Hindlimb muscle (tissue), 1 donor: ENCODE data around the gene SRSF9. TPM values are rescaled to one million over a fixed set of nuclear protein-coding genes. Genes with fewer than 3 reads are reported as not detected.
"Not testable (repeated sequence)": the region's sequence is repeated elsewhere in the genome, so short reads cannot be mapped to it uniquely, and the experiment has no call there.

ENCODE experiments used
- DNase-seq: peaks from one replicate; pipeline ENCODE4 v3.0.0-alpha.2; 2013
- polyA plus RNA-seq: library from polyadenylated mRNA; unstranded; fragments of 120-200 nt; gene quantifications from one replicate; pipeline ENCODE4 v1.2.1, GENCODE V29; 2013; ENCODE audit not compliant: insufficient read length

SRSF9 gene
- polyA plus RNA-seq, 1 donor, result 94.2 TPM

DNA sequence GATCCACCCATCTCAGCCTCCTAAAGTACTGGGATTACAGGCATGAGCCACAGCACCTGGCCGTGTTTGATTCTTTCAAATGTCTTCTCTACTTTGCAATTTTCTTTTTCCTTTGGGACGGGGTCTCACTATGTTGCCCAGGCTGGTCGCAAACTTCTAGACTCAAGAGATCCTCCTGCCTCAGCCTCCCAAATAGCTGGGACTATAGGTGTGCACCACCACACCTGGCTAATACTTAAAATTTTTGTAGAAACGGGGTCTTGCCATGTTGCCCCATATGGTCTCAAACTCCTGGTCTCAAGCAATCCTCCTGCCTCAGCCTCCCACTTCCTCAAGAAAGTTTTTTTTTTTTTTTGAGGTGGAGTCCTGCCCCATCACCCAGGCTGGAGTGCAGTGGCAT is 21.6 kb downstream of the SRSF9 start:
- DNase-seq, result no peak

DNA sequence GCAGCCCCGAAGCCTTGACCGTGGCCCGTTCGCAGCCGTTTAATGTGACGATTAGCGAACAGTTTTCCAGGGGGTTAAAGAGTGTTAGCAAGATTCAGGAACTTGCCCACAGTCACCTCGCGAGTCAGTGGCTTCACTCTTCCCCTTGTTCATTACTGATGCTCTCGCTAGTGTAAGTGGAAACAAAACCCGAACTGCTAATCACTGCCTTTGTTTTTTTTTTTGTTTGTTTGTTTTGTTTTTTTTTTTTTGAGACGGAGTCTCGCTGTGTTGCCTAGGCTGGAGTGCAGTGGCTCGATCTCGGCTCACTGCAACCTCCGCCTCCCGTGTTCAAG is 22.7 kb downstream of the SRSF9 start:
- DNase-seq, result not testable (repeated sequence)

DNA sequence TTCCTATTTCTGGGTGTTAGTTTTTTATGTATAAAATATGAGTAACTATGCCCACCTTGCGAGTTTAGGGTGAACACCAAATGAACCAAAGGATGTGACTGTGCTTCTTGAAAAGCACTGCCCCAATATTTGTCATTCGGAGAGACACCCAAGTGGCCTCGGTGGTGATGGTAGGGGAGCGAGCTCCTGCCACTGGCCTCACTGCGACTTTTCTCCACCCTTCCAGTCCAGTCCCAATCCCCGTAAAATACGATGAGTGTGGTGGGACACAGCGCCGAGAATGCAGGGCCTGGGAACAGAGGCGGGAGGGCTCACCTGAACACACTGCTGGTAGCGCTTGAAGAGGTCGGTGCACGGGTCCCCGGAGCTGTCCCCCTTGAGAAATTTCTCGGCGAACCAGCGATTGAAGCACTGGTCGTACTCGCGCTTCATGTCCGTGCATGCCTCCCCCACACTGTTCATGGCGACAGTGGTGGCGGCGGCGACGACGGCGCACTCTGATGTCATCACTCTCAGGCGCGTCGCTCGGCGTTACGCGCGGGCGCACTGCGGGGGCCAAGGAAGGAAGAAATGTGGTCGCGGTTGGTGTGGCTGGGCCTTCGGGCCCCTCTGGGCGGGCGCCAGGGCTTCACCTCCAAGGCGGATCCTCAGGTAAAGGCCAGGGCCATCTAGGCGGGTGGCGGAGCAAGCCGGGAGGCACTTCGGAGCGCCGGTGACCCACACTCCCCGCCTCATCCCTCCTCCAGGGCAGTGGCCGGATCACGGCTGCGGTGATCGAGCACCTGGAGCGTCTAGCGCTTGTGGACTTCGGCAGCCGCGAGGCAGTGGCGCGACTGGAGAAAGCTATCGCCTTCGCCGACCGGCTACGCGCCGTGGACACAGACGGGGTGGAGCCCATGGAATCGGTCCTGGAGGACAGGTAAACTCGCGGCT is 23.4 kb downstream of the SRSF9 start, which contains the start of the genes GATC and TRIAP1:
GATC (plus strand) TSS at position 534 of the 933 bp plus-strand sequence; CDS start at position 571, 37 bp downstream.
TRIAP1 (minus strand) TSS at position 474 of the 933 bp plus-strand sequence; CDS start at position 462, 12 bp downstream.
- peak; percentile 90 for DNase-seq

DNA sequence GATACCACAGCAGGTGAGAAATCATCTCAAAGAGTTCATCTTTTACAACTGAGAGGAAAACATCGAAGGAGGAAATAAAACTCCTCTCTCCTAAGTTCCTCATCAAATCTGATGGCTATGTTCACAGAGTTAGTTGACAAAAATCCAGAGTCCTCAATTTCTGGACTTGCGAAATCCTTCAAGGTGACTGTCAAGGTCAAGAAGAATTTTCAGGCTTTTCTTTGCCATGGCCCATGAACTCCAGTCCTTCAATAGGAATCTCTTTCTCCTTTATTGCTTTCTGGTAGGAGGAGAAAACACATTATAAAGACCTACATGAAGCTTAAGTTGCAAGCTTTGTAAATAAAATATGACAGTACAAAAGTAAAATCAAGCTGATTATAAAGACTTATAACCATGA is 24.9 kb downstream of the SRSF9 start:
- no peak for DNase-seq

DNA sequence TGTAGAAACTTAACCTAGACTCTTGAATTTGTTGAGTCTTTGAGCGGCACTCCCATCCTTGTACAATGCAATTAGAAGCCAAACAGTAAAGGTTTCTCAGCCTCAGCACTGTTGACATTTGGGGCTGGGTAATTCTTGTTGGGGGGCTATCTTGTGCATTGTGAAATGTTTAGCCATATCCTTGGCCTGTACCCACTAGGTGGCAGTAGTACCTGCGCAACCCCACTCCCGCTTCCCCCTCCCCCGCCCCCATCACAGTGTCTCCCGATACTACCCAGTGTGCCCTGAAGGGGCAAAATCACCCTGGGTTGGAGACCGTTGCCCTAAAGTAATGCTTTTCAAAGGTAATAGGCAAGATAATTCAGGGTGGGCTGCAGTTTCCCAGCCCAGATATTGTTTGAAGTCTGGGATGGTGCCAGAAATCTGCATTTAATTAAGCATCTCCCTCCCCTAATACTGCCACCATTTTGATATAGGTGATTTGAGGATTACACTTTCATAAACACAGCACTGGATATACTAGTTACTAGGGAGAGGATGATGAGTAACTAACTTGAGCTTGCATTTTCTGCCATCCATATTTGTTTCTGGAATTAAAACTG is 29.8 kb downstream of the SRSF9 start:
- DNase-seq, result no peak

DNA sequence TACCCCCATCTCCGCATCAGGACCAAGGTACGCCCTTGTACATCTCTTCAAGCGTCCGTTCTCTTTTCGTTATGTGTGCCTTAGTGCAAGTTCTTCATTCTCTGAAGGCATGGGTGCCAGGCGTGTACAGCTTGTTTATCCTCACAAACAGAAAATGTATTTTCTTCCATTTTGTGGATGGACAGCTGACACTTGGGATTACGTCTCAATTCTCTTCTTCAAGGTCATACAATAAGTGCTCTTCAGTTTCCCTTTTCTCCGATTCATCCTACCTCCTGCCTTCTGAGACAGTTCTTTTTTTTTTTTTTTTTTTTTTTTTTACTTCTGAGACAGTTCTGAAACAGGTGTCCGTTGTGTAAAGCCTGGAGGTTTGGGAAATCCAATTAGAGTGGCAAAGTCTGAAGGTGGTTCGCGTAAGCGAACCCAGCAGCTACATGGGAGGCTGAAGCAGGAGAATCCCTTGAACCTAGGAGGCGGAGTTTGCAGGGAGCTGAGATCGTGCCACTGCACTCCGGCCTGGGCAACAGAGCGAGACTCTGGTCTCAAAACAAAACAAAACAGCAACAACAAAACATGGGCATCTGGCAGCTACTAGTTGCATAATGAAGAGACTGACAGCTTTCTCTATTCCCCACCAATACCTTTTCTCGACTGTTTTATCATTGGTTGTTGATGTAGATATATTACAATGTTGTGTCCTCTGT is 30.9 kb downstream of the SRSF9 start:
- DNase-seq, result no peak

DNA sequence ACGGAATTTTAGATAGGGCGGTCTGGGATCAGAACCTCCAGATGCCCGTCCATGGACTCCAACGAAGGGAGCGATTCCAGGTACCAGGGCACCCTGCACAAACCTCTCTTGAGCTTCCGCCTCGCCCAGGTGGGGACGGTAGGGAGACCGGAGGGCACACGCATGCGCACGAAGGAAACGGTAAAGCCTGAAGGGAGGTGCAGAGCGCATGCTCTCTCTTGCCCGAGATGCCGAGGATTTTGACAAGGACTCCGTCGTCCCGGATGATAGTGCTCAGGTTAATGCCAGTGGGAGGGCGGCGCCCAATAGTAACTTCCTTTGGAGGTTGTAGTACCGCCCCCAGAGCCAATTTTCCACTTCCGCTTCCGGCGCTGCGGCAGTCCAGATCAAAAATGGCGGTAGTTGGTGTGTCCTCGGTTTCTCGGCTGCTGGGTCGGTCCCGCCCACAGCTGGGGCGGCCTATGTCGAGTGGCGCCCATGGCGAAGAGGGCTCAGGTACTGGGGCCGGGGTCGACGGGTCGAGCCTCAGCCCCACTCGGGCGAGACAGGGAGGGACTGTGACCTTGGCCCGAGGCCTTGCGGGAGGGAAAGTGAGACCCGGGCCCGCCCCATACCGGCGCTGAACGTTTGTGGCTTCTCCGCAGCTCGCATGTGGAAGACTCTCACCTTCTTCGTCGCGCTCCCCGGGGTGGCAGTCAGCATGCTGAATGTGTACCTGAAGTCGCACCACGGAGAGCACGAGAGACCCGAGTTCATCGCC is 31.6 kb downstream of the SRSF9 start, which contains the start of gene COX6A1:
COX6A1 (plus strand) TSS at position 379 of the 760 bp plus-strand sequence; CDS start at position 393, 14 bp downstream.
- peak; percentile 94 for DNase-seq

DNA sequence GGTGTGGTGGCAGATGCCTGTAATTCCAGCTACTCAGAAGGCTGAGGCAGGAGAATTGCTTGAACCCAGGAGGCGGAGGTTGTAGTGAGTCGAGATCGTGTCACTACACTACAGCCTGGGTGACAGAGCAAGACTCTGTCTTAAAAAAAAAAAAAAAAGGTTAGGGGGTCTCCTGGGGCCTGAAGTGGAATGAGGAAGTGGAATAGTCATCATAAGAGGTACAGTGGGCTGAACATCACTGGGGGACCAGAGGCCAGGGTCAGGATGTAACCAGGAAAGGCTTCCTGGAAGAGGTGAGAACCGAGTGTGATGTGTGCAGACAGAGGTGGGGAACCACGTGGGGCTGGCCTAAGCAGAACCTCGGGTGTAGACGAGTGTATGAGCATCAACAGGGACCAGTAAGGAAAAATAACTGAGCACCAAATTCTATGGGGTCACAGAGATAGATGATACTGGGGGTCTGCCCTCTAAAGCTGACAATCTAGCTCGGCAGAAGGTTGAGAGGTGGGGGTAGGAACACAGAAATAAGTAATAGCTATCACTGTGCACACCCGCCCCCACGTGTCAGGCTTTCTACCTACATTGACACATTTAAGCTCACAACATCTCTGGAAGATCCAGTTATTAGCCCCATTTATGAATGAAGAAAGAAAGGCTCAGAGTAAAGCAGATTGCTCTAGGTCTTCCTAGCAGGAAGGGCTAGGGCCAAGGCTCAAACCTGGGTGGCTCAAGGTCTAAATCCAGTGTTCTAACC is 36.6 kb downstream of the SRSF9 start:
- DNase-seq, result no peak

DNA sequence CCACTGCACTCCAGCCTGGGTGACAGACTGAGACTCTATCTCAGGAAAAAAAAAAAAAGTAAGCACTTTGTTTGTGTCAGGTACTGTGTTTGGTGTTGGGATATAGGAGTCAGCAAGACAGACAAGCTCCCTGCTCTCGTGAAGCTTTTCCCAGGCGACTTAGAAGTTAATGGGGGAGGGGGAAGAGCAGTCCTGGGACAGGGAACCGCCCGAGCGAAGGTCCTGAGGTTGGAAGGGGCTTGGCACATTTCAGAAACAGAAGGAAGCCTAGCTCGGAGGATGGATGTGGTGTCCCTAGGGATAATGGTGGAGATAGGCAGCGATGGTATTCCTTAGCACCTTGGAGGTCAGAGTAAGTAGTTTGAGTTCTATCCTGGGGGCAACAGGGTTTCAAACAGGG is 40.2 kb downstream of the SRSF9 start:
- no peak for DNase-seq

DNA sequence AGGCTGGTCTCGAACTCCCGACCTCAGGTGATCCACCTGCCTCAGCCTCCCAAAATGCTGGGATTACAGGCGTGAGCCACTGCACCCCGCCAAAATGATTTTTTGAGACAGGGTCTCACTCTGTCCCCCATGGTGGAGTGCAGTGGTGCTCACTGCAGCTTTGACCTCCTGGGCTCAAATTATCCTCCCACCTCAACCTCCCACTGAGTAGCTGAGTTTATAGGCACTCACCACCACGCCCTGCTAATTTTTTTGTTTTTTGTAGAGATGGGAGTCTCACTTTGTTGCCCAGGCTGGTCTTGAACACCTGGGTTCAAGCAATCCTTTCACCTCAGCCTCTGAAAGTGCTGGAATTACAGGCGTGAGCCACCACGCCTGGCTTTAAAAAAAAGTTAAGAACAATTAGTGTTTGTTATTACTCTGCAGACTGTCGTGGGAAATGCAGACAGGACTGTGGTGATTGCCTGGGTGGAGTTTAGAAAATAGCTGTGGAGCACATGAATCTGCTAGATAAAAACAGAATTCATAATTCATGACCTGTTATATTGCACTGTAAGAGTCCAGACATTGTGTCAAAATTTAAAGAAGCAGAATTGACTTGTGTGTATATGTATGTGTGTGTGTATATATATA is 40.8 kb downstream of the SRSF9 start:
- no peak for DNase-seq

DNA sequence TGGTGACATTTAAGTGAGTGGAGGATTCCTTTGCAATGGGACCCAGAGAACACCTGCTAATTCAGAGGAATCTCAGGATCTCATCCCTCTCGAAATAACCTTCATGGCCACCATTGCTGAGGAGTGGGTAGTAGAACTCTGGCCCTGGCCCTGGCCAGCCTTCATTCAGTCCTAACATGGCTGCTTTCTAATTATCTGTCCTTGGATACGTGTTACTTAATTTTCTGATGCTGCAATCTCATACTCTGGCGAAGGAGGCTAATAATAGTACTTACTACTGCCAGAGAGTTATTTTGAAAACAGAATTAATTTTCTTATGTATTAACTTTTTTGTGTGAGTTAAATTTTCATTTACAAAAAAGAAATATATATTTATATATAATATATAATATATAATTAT is 43.8 kb downstream of the SRSF9 start:
- DNase-seq, result no peak

DNA sequence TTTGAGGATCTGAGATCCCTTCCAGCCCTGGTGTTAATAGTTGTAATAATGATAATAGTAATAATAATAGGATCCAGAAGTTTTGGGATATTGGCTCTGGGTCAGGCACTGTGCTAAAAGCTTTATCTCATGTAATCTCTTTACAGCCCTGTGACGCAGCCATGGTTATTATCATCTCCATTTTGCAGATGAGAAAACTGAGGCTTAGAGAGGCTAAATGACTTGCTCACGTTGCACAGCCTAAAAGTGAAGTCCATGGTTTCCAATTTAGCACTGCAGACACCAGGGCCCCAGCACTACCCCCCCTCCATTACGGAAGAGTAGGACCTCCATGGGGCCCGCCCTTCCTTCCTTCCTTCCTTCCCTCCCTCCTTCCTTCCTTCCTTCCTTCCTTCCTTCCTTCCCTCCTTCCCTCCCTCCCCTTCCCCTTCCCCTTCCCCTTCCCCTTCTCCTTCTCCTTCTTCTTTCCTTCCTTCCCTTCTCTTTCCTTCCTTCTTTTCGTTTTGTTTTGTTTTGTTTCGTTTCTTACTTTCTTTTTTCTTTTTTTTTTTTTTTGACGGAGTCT is 46.6 kb downstream of the SRSF9 start:
- DNase-seq, result no peak

DNA sequence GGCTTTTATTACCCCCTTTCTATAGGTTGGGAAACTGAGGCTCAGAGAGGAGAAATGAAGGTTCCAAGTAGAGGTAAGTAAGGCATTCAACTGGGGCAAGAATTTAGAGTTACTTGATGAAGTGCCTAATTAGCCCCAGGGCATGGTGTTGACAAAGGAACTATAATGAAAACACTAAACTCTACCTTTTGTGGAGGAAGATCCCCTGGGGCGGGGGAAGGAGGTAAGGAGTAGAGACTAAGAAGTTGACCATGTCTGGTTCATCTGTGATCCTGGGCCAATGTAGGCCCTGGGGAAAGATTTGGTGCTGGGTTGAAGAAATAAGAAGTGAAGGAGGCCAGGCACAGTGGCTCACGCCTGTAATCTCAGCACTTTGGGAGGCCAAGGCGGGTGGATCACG is 47.8 kb downstream of the SRSF9 start:
- DNase-seq, result no peak

DNA sequence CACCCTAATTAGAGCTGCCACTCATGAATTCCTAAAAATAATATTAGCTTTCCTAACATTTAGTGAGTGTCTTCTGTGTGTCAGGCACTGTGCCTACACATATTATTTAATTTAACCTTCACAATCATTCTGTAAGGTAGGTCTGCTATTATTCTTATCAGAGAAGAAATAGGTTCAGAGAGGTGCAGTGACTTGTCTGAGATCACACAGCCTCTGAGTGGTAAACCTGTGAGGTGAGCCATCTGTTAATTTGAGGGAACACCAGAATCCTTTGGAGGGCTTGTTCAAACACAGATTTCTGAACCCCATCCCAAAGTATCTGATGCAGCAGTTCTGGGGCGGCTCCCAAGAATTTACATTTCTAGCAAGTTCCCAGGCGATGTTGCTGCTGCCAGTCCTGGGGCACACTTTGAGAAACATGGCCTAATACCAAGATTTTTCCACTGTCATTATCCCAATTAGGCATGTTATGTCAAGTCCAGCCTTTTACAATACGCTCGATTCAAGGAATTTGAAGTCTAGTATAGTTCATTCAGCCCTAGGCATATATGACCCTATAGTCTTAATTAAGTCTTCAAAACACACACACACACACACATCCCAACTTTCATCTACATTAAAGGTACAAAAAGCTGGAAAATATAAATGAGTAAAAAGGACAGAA is 51.5 kb downstream of the SRSF9 start:
- no peak for DNase-seq

DNA sequence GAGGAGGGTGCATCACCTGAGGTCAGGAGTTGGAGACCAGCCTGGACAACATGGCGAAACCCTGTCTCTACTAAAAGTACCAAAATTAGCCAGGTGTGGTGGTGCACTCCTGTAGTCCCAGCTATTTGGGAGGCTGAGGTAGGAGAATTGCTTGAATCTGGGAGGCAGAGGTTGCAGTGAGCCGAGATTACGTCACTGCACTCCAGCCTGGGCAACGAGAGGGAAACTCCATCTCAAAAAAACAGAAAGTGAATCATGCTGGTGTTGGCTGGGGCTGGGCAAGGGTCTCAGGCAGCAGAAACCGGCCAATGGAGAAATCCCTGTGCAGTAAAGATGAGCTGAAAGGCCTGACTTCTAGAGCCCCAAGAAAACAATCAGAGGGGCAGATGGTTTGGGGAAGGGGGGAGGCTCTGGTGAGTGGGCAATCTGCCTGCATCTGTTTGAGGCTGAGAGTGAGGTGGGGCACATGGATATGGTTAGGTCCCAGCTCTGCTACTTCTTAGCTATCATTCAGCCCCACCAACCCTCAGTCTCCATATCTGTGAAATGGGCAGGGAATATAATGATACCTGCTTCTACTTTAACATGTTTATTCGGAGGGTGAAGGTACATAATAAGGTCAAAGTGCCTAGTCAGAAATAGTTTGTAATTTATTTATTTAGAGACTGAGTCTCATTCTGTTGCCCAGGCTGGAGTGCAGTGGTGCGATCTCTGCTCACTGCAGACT is 52.9 kb downstream of the SRSF9 start:
- DNase-seq, result no peak

DNA sequence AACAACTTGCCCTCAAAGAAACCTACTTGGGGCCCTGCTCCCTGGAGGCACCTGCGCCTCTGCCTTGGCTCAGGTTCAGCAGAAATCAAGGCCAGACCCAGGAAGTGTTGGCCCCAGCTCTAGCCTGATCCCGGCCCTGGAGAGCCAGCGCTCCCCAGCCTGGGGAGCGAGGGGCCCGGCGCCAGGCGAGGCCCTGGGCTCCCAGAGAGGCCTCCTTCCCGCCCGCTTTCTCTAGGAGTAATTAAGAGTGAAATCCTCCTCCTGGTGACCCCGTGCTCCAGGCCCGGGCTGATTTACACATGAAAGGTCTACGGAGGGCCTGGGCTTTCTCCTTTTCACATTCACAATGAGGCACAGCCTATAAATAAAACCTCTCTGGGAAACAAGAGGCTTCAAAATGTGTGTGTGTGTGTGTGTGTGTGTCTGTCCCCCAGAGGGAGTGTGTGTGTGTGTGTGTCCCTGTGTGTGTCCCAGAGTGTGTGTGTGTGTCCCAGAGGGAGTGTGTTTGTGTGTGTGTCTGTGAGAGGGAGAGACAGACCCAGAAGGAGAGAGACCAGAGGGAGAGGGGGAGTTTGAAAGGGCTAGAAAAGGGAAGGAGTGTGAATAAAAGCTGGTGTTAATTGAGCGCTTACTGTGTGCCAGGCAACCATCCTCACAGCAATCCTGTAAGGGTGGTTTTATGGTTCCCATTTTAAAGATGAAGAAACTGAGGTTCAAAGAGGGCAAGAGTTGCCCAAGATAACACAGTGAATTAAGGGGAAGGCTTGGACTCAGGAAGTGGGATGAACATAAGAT is 55.5 kb downstream of the SRSF9 start:
- DNase-seq, result no peak

DNA sequence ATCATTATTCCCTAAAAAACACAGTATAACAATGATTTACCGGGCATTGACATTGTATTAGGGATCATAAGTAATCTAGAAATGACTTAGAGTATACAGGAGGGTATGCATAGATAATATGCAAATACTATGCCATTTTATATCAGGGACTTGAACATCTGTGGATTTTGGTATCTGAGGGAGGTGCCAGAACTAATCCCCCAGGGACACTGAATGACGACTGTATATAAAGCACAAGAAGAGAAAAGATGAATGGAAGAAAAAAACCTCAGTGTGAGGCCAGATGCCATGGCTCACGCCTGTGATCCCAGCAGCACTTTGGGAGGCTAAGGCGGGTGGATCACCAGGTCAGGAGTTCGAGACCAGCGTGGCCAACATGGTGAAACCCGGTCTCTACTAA is 57.1 kb downstream of the SRSF9 start:
- DNase-seq, result no peak
